Psoas muscle (tissue), 8 donors: Measurements from ENCODE around the gene PLXND1. TPM values are rescaled to one million over a fixed set of nuclear protein-coding genes. Genes with fewer than 3 reads are reported as not detected.

Experiments used
- ATAC-seq, 4 donors: fragments of 200-7000 bp; cut with Tn5 transposase; one replicate each; pipeline ENCODE4 v1.9.1; 2020; ENCODE audit warnings: moderate library complexity in 3 of 4, mild to moderate bottlenecking in 2 of 4
- DNase-seq, 2 donors: peaks; one replicate each; pipeline ENCODE4 v3.0.0-alpha.2; 2020
- H3K27ac ChIP-seq: fragments of 200-600 bp; one replicate; pipeline ENCODE4 v1.8.0; 2022
- H3K27me3 ChIP-seq, 3 donors: fragments of 200-600 bp in 1 of 3; one replicate each; pipeline versions ENCODE4 v1.6.1 to v1.8.0; 2013 to 2022; ENCODE audit warnings: low read length in 2 of 3, mild to moderate bottlenecking in 2 of 3, moderate library complexity in 1 of 3; ENCODE audit not compliant: insufficient read depth in 3 of 3
- H3K36me3 ChIP-seq, 2 donors: fragments of 200-600 bp in 1 of 2; one replicate each; pipeline versions ENCODE4 v1.6.1 to v1.8.0; 2013 to 2022; ENCODE audit warnings: low read depth in 1 of 2, mild to moderate bottlenecking in 1 of 2, moderate library complexity in 1 of 2; ENCODE audit not compliant: insufficient read depth in 1 of 2
- H3K4me1 ChIP-seq: fragments of 200-600 bp; one replicate; pipeline ENCODE4 v1.8.0; 2022
- H3K4me3 ChIP-seq: fragments of 200-600 bp; one replicate; pipeline ENCODE4 v1.8.0; 2022; ENCODE audit warnings: mild to moderate bottlenecking
- H3K9me3 ChIP-seq: fragments of 200-600 bp; one replicate; pipeline ENCODE4 v1.8.0; 2022
- CTCF ChIP-seq: fragments of 200-600 bp; IDR thresholded peaks from one replicate; pipeline ENCODE4 v1.8.0; 2022; ENCODE audit warnings: antibody characterized with exemption
- WGBS, 3 donors: extraction: QIAGEN DNeasy Blood & Tissue Kit; methylation state at CpG; one replicate each; pipeline versions ENCODE4 v1.1.6 to v1.1.7; 2013; 5-methylcytosine and 5-hydroxymethylcytosine counted together
- intact Hi-C, 2 donors: fragments of 100-400 bp; cut with DNase I; formaldehyde crosslinking; loops; one replicate each; pipeline versions ENCODE4 v1.11.0 to v1.14.2; 2022
- polyA plus RNA-seq, 3 donors: library from polyadenylated mRNA; stranded (reverse); fragments of 200-250 nt; gene quantifications; one replicate each; pipeline ENCODE4 v1.2.3, GENCODE V29; 2013
- total RNA-seq, 4 donors: library from RNA; stranded (reverse); fragmentation: NEBNext Ultra II Directional in 2 of 4; extraction: Animal tissue kit (Norgen Biotek cat#: 25700) in 2 of 4; gene quantifications; one replicate each; pipeline versions ENCODE4 v1.2.1 to v1.2.4, GENCODE V29; 2021 to 2023
- donor health status: healthy with polysubstance abuse.
- donor health status: DM: no; HTN: no; CAD: no; lungs with moderate emphysema.
- donor health status: Bipolar disorder and iron deficiency.
- donor health status: healthy.
- donor health status: DM: yes; HTN: yes; CAD: no.
- donor health status: DM: no; HTN: no; CAD: no.
- donor health status: DM: no; HTN: no; CAD: no.
- donor health status: DM: yes; HTN: yes; CAD: no.

The PLXND1 gene
- total and polyA plus RNA-seq, 7 donors, result 15.5 to 49.9 (median 28.2) TPM

DNA sequence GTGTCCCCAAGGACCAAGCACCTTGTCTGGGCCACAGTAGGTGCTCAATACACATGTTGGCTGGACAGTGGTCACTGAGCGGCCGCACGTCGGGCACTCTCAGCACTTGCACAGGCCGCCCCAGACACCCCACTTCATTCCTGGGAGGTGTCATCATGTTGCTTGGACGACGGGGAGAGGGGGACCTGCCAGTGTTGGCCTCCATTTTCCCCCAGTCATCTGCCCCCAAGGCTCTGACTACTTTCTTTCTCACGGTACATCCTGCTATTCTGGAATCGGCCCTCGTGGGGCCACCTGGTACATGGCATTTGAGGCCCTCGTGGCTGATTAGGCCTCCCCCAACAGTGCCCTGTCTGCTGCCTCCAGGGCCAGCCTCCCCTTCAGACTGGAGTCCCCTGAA lies 79.2 kb downstream of the PLXND1 start:
- TF ChIP-seq CTCF, result no peak
- 90 to 92% (median 91%) methylated on average over 11 of the region's 11 CpGs for WGBS, 3 donors
- H3K9me3 ChIP-seq, result no peaks in the 10 kb centered on the region
- no peak overlapping the region for H3K4me3 ChIP-seq
- DNase-seq (no peak), ATAC-seq (no peak)
- intact Hi-C loops, result no loop called here
- H3K27ac ChIP-seq, result no peak overlapping the region
- H3K27me3 ChIP-seq, result no peaks in the 10 kb centered on the region
- peaks cover 3% of the 10 kb centered on the region for H3K4me1 ChIP-seq
- H3K36me3 ChIP-seq, result no peaks in the 10 kb centered on the region

DNA sequence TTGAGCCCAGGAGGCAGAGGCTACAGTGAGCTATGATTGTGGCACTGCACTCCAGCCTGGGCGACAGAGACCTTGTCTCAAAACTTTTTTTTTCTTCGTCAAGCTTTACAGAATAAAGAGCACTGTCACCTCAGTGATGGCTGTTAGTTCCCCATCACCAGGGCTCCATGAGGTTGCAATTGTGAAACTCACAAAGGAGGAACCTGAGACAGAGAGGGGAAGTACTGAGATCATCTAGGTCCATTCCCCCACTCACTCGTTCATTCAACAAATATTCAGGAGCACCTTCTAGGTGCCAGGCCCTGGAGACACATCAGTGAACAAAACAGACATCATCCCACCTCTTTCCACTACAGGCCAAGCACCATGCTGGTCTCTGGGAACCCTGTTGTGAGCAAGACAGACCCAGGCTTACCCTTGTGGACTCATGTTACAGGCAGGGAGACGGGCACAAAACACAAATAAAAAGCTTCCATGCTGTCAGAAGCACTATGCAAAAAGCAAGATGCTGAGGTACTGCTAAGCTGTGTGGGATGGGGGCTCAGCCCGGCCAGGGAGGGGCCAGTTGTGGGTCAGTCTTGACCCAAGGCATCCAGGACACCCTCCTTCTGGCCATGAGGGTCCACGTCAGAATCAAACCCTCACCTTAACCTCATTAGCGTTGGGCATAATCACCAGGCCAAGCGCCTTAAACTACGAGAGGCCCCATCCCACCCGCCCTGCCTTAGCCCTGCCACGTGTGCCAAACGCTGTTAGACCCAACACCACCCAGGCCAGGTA lies 80.2 kb downstream of the PLXND1 start:
- no peak for TF ChIP-seq CTCF
- ATAC-seq, result no peak
- H3K4me1 ChIP-seq, result peaks cover 3% of the 10 kb centered on the region
- H3K9me3 ChIP-seq, result no peaks in the 10 kb centered on the region
- H3K4me3 ChIP-seq, result no peak overlapping the region
- H3K27ac ChIP-seq, result no peak overlapping the region
- no peaks in the 10 kb centered on the region for H3K27me3 ChIP-seq
- DNase-seq, result no peak
- intact Hi-C loops, result no loop called here
- WGBS, 3 donors, result 80 to 89% (median 84%) methylated on average over 12 of the region's 12 CpGs
- no peaks in the 10 kb centered on the region for H3K36me3 ChIP-seq

GRCh38 chr3:129525341-129525968 lies 81.0 kb downstream of the PLXND1 start:
- Histone ChIP-seq H3K9me3 (no peaks in the 10 kb centered on the region), H3K4me1 (peaks cover 3% of the 10 kb centered on the region), H3K27ac (no peak overlapping the region), H3K4me3 (no peak overlapping the region), H3K27me3 (no peaks in the 10 kb centered on the region), H3K36me3 (no peaks in the 10 kb centered on the region)
- ATAC-seq, result no peak
- intact Hi-C loops, result no loop called here
- 77 to 82% (median 78%) methylated on average over 8 of the region's 8 CpGs for WGBS, 3 donors
- TF ChIP-seq CTCF, result no peak
- no peak for DNase-seq

DNA sequence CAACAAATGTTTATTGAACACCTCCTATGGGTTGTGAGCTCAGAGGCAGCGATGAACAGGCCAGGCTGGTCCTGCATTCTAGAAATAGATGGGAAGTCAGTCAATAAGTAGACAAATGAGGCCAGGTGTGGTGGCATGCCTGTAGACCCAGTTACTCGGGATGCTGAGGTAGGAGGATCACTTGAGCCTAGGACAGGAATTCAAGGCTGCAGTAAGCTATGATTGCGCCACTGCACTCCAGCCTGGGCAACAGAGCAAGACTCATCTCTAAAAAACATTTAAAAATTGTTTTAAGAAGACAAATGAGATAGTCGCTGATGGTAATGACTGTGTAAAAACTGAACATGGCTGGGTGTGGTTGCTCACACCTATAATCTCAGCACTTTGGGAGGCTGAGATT lies 82.4 kb downstream of the PLXND1 start:
- intact Hi-C loops, result no loop called here
- WGBS, 3 donors, result 72 to 81% (median 78%) methylated on average over 4 of the region's 4 CpGs
- H3K36me3 ChIP-seq, result no peaks in the 10 kb centered on the region
- DNase-seq, result no peak
- TF ChIP-seq CTCF, result no peak
- H3K9me3 ChIP-seq, result no peaks in the 10 kb centered on the region
- no peak overlapping the region for H3K4me3 ChIP-seq
- no peak for ATAC-seq
- no peaks in the 10 kb centered on the region for H3K4me1 ChIP-seq
- no peaks in the 10 kb centered on the region for H3K27me3 ChIP-seq
- H3K27ac ChIP-seq, result no peak overlapping the region
